Amniotic epithelial cell (primary cell): ENCODE results near the gene COQ7.

Experiments used
- DNase-seq: peaks from one replicate; pipeline ENCODE4 v3.0.0-alpha.2; 2010; ENCODE audit warnings: low read depth

COQ7 gene

DNA sequence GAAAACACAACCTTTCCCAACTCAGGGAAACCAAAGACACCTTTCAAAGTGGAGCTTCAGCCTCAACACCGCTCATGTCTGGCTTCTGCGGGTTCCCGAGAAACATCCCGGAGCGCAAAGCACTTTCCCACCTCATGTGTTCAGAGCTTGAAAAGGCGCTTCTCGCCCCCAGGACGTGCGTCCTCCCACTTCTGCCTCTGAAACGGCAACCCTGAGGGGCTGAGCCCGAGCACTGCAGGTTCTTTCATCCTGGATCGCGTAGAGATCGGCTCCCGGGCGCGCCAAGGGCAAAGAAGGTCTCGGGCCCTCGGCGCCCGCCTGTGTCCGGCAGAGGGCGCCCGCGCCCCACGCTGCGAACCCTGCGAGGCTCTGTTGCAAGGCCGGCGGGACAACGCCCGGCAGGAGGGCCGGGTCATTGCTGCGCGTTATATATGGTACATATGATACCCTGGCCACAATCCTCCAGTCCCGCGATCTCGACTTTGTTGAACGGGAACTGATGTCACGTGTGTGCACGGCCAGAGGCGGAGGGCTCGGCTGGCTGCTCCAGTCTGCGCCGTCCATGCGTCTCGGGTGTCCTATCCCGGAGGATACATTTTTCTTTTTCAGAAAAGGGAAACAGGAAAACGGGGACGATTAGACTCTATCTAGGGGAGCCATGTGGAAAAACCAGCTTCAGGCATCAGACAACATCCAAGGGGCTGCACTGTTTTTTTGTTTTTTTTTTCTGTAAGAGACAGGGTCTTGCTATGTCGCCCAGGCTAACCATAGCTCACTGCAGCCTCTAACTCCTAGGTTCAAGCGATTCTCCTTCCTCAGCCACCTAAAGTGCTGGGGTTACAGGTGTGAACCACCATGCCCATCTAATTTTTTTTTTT, 19.1 kb downstream of the COQ7 start:
- peak; percentile 63 for DNase-seq

DNA sequence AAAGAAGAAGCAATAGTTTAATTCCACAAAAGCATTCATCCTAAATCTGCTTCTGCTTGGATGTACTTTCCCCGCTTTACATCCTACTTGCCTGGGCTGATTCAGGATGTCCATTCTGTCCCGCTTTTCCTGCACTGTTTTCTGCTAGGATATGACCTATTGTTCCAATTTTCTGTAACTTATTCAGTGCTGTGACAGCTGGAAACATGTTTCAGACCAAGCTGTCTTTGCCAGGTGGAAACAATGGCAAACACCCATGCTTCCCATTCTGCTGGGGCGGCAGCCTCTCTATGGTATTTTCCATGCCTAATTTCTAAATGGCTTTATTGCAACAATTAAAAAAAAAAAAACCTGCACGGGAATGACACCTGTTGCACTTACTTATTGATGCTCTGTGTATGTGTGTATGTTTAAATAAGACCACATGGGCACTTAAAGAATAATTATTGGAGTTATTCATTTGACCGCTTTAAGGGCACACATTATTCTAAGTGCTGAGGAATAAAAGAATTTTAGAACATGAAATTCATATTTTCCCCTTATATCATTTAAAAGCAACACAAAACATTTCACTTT, 21.0 kb downstream of the COQ7 start:
- no peak for DNase-seq

DNA sequence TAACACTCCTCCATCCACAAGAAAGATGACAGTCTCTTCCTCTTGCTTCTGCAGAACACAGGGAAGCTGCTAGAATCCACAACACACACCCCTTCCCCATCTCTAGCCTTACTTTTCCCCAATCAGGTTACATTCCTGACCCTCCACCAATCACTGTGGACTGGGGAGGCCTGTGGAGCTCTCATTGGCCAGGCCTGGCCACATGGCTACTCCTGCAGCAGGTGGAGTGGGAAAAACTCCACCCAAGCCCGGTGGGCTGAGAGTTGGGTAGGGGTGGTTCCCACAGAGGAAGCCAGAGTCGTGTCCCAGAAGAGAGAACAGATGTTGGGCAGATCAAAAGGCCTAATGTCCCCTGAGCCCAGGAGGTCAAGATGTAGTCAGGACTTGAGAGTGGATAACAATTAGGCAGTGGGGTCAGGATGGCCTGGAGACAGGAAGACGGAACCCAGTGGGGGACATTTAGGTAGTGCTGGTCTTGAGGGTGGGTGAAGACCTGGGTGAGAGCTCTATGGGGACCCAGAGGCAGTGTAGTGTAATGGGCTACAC, 22.1 kb downstream of the COQ7 start:
- no peak for DNase-seq

DNA sequence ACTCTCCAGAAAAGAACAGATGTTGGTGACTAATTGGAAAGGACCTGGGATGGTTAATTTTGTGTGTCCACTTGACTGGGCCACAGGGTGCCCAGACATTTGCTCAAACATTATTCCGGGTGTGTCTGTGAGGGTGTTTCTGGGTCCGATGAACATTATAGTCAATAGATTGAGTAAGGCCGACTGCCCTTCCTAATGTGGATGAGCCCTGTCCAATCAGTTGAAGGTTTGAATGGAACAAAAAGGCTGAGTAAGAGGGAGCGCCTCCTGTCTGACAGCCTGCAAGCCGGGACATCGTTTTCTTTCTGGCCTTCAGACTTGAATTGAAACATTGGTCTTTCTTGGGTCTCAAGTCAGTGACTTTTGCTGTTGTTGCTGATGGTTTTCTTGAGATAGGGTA, 23.5 kb downstream of the COQ7 start:
- no peak for DNase-seq

DNA sequence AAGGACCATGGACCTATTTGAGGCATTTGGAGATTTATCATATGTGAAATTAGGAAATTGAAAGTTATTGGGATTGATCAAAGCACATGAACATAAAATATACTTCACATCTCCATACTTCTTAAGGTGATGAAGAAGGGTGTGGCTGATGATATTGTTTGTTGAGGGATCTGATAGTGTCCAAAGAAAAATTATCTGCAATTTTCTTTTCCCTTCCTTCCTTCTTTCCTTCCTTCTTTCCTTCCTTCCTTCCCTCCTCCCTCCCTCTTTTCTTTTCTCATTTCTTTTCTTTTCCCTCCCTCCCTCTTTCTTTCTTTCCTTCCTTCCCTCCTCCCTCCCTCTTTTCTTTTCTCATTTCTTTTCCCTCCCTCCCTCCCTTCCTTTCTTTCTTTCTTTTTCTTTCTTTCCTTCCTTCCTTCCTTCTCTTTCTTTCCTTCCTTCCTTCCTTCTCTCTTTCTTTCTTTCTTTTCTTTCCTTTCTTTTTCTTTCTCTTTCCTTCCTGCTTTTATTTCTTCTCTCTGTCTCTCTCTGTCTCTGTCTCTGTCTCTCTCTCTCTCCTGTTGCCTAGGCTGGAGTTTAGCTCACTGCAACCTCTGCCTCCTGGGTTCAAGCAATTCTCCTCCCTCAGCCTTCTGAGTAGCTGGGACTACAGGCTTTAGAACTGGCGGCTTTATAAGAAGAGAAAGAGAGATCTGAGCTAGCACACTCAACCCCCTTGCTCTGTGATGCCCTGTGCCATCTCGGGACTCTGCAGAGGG, 25.4 kb downstream of the COQ7 start:
- DNase-seq, result no peak

DNA sequence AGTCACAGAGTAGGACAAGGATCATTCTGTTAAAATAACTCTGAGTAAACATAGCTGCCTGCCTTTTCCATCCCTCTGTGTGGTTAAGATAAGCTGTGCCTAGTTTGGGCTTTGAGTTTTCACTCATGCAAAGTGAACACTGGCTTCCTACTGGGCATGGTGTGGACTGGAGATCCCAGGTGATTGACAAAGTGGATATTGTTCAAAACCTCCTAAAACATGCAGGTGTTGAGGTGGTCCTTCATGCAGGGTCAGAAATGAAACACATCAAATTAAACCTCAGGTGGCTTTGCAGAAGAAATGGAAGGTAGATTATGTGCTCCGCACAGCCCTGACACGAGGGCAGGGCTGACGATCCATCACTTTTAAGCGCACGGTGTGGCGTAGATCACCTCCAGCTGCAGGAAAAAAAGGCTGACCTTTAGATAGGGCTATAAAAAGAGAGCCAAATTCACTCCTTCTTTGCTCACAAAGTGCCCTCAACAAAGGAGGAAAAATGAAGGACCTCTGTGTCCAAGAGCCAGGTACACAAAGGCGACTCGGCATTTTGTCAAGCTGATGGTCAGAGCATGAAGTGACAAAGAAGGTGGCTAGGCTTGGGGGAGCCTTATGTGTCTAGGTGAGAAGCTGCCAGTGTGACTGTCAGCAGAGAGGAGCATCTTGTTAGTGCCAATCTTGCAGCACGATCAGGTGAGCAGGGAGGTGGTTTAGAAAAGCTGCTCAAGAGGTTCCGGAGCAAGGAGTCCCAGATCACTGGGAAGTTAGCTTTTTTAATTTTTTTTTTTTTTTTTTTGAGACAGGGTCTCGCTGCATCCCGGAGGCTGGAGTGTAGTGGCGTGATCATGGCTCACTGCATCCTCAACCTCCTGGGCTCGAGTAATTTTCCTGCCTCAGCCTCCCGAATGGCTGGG, 26.5 kb downstream of the COQ7 start:
- no peak for DNase-seq

DNA sequence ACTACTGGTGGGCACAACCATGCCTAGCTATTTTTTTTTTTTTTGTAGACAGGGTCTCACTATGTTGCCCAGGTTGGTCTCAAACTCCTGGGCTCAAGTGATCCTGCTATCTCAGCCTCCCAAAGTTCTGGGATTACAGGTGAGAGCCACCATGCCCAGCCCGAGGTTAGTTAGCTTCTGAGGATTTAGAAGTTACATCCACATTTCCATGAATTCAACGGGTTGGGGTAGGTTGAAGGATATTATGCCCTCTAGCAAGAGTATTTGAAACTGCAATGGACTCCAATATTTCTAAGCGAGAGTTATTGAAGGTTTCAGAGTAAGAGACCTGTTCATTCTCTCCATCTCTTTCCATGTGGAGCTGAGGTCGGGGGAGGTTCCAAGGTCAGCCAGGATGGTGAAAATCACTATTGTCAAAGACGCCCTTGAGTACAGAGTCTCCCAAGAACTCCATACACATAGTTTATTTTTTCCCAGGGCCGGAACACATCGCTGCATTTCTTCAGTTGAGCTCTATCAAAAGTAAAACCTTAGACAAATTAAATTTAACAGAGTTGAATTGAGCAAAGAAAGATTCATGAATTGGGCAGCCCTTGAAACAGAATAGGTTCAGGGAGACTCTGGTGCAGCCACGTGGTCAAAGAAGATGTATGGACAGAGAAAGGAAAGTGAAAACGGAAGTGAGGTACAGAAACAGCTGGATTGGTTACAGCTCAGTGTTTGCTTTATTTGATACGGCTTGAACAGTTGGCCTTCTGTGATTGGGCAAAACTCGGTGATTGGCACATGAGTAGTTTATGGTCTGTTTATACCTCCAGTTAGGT, 27.3 kb downstream of the COQ7 start:
- no peak for DNase-seq

DNA sequence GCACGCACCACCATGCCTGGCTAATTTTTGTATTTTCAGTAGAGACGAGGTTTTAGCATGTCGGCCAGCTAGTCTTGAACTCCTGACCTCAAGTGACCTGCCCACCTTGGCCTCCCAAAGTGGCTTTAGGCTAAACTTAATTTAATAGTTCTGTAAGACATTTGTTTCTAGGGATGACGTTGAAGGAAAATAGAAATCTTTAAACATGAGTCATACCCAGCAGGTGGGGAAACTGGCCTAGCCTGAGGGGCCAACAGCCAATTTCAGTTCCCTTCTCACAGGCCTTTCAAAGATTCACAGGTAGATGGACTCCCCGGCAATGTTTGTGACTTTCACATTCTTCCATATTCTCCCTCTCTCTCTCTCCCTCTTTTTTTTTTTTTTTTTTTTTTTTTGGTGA, 28.2 kb downstream of the COQ7 start:
- DNase-seq, result no peak

DNA sequence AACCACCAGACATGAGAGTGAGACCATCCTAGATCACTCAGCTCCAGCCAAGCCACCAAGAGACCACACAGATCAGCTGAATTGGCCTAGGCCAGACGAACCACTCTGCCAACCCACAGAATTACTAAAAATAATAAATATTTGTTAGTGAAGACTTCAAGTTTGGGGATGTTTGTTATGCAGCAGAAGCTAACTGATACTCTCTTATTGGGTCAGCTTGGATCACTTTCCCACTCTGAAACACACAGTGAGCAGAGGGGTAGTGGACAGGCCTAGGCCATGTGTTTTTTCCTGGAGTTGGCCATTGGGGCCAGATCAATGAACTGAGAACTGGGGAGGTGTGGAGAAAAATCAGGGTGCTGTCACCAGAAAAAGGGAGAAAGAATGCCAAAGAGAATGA, 30.8 kb downstream of the COQ7 start:
- no peak for DNase-seq

DNA sequence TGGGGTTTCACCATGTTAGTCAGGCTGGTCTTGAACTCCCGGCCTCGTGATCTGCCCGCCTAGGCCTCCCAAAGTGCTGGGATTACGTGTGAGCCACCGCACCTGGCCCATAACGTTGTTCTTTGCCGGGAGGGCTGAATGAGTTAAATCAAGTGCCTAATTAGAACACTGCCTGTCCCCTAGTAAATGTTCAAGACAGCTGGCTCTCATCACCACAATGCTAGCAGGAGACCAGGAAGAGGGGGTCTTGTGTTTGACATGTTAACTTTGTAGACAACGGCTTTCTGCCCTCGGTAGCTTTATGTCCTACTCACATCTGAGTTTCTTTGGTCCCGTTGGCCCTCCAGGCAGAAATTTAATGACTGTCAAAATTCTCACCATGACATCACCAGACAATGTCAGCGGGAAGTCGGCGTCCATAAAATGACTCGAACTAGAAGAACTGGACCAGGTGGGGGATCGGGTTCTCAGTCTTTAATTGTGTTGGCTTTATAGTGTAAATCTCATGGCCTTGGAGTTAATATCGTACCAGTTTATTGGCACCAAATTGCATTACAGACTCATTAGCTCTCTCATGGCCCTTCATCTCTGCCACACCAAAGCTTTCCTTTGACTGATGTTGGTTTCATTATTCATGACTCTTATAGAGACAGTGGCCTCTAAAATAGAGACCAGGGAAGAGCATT, 34.9 kb downstream of the COQ7 start:
- no peak for DNase-seq

DNA sequence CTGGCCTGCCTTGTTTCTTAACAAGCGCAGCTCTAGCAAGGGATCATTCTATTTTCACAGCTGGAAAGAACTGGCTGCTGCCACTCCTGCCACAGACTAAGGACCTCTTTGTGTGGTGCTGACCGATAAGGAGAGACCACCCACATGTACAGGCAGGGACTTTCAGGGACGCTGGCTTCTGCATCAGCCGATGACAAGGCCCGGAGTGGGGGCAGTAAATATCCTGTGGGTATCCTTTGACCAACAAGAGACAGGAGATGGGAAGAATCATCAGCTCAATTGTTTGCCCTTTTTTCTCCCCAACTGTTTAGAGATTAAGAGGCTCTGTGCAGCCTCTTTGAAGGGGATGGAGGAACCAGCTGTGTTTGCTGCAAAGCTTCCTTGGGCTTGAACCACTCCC, 37.2 kb downstream of the COQ7 start:
- DNase-seq, result no peak

DNA sequence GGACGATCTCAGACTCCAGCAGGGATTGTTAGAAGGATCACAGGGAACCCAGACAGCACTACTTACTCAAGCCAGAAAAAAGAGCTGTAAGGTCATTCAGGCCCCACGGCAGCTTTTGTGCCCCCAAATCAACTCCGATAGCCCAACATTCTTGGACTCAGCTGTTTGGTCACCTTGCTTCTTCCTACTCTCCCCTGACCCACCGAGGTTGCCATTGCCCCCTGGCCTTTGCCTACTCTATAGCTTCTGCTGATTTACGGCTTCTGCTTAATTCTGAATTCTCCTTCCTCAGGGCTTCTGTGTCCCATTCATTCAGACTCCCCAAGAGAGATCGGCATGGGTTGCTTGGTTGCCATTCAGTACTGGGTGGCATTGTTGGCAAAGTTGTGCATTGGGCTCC, 37.7 kb downstream of the COQ7 start:
- no peak for DNase-seq

DNA sequence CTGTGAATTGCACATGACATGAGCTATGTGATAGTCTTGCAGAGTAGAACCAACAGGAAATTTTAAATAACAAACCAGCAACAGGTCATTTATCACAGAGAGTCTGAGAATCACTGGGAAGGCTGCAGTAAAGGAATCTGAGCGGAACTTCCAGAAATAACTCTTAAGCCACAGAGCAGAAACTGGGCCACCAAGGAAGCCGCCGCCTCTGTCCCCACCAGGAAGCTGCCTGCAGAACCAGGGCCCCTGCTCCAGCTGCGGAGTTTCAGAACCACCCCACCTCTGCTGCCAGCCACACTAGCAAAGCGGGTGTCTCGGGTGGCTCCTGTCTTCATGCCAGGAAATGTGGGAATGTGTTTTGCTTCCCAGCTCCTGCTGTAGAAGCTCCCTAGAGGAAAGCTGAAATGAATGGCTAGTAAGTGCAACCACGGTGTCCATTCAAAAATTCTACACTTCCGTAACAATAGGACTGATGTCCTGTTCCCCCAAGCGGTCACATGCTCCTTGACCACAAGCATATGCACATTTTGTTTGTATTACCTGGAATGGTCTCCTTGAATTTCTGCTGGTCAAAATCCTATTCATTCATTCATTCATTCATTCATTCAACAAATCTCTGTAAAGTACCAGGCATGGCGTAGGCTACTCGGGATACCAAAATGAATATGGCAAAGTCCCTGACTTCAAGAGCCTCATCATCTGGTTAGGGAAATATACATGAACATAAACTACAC, 38.6 kb downstream of the COQ7 start:
- DNase-seq, result peak; percentile 29

DNA sequence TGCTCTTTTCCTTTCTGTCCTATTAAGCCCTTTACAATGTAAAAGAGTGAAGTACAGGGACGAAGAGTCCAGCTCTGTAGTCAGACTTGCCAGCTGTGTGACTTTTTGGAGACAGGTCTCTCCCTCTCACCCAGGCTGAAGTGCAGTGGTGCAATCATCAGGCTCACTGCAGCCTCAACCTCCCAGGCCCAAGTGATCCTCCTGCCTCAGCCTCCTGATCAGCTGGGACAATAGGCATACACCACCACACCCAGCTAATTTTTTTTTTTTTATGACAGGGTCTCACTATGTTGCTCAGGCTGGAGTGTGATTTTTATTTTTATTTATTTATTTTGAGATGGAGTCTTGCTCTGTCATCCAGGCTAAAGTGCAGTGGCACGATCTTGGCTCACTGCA, 39.2 kb downstream of the COQ7 start:
- no peak for DNase-seq

DNA sequence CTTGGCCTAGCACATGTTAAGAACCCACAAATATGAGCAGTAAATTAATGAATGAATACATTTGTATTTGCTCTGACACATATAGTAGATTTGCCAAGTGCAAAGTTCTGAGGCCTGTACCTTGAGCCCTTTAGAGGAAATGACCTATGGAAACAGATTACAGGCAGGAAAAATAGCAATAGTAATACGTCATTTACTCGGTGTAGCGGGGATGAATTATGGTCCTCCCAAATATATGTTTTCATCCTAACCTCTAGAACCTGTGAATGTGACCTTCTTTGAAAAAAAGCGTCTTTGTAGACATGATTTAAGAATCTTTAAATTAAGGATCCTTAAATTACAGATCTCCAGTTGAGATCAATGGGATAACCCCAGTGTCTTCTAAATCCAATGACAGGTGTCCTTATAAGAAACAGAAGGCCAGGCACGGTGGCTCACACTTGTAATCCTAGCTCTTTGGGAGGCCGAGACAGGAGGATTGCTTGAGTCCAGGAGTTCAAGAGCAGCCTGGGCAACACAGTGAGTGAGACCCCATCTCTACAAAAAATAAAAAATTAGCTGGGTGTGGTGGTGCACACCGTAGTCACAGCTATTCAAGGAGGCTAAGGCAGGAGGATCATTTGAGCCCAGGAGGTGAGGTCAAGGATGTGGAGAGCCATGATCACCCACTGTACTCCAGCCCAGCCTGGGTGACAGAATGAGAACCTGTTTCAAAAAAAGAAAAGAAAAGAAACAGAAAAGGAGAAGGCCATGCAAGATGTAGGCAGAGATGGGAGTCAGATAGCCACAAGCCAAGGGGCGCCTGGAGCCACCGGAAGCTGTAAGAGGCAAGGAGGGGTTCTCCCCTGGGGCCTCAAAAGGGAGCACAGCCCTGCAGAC, 41.2 kb downstream of the COQ7 start:
- DNase-seq, result no peak

DNA sequence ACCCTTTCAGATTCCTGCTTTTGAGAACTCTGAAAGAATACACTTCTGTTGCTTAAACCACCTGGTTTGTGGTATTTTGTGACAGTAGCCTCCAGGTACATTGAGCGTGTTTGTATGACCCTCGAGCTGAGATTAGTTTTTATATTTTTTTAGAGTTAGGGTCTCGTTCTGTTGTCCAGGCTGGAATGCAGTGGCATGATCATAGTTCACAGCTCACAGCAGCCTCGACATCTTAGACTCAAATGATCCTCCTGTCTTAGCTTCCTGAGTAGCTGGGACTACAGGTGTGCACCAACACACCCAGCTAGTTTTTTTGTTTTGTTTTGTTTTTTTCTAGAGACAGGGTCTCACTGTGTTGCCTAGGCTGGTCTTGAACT, 41.9 kb downstream of the COQ7 start:
- no peak for DNase-seq

DNA sequence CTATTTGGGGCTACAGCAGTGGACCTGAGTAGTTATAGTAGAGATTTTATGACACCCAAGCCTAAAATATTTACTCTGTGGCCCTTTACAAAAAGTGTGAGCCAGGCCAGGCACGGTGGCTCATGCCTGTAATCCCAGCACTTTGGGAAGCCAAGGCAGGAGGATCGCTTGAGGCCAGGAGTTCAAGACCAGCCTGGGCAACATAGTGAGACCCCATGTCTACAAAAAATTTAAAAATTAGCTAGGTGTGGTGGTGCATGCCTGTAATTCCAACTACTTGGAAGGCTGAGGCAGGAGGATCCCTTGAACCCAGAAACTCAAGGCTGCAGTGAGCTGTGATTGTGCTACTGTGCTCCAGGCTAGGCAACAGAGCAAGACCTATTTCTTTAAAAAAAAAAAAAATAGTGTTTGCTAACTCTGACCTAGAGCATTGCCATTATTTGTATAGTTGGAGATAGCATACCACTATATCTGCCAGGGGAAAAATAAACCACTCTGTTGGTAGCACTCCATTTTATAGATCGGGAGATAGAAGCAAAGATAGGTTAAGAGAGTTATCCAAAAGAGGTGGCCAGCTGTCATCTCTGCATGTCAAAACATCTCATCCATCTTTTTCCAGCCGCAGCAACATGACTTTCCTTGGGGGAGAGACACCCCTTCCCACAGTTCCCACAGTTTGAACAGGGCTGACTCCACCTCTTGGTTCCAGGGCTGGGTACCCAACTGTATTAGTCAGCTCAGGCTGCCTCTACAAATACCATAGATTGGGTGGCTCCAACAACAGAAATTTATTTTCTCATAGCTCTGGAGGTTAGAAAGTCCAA, 43.3 kb downstream of the COQ7 start:
- DNase-seq, result no peak

DNA sequence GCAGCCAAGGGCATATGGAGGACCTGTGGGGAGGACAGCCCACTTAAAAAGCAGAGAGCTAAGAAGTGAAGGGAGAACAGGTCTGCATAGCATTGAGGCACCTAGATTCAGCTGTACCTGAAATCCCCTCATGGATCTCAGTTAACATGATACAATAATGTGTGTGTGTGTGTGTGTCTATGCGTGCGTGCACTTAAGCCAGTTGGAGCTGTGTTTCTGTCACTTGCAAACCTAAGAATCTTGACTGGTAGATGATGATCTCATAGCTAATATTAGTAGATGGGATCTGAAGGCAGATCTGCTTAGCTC, 44.6 kb downstream of the COQ7 start:
- DNase-seq, result no peak
